Middle frontal gyrus (tissue), 1 donor: ENCODE results near the gene PRKAA2.
"Not testable (repeated sequence)": the region's sequence is repeated elsewhere in the genome, so short reads cannot be mapped to it uniquely, and the experiment has no call there.

Experiments
- DNase-seq: peaks from one replicate; pipeline ENCODE4 v3.0.0-alpha.2; 2015; ENCODE audit warnings: low spot score; ENCODE audit errors: extremely low spot score

Gene PRKAA2

GRCh38 chr1:56644919-56645676, at the start of gene PRKAA2:
PRKAA2 (plus strand) TSS chr1:56645314; CDS start chr1:56645388, 74 bp downstream.
- DNase-seq, result no peak

GRCh38 chr1:56595397-56596191, 49.5 kb upstream of the PRKAA2 start:
- DNase-seq, result not testable (repeated sequence)

GRCh38 chr1:56610097-56610496, 35.0 kb upstream of the PRKAA2 start:
- DNase-seq, result not testable (repeated sequence)

GRCh38 chr1:56610770-56611169, 34.3 kb upstream of the PRKAA2 start:
- DNase-seq, result not testable (repeated sequence)

- DNase-seq, result no peak
Measured at GRCh38 chr1:56617141-56617540, 28.0 kb upstream of the PRKAA2 start.

- no peak for DNase-seq
Measured at GRCh38 chr1:56625819-56626440, 19.2 kb upstream of the PRKAA2 start.

GRCh38 chr1:56626546-56626945, 18.6 kb upstream of the PRKAA2 start:
- no peak for DNase-seq

- no peak for DNase-seq
Measured at GRCh38 chr1:56627019-56627635, 18.0 kb upstream of the PRKAA2 start.

- no peak for DNase-seq
Measured at GRCh38 chr1:56627636-56628039, 17.5 kb upstream of the PRKAA2 start.

GRCh38 chr1:56630786-56631185, 14.3 kb upstream of the PRKAA2 start:
- DNase-seq, result no peak

- DNase-seq, result no peak
Measured at GRCh38 chr1:56631901-56632300, 13.2 kb upstream of the PRKAA2 start.

- no peak for DNase-seq
Measured at GRCh38 chr1:56634981-56635380, 10.1 kb upstream of the PRKAA2 start.

GRCh38 chr1:56638248-56638647, 6.9 kb upstream of the PRKAA2 start:
- DNase-seq, result no peak

- DNase-seq, result no peak
Measured at GRCh38 chr1:56639211-56639610, 5.9 kb upstream of the PRKAA2 start.

GRCh38 chr1:56643661-56644060, 1.5 kb upstream of the PRKAA2 start:
- DNase-seq, result no peak

- no peak for DNase-seq
Measured at GRCh38 chr1:56644064-56644918, 823 bp upstream of the PRKAA2 start.

- DNase-seq, result no peak
Measured at GRCh38 chr1:56645677-56646305, 677 bp downstream of the PRKAA2 start.

GRCh38 chr1:56646611-56647010, 1.5 kb downstream of the PRKAA2 start:
- DNase-seq, result no peak

- no peak for DNase-seq
Measured at GRCh38 chr1:56647106-56647505, 2.0 kb downstream of the PRKAA2 start.

- DNase-seq, result no peak
Measured at GRCh38 chr1:56648546-56648945, 3.4 kb downstream of the PRKAA2 start.
